Measurements from ENCODE around the gene TMA7.

The TMA7 gene

DNA sequence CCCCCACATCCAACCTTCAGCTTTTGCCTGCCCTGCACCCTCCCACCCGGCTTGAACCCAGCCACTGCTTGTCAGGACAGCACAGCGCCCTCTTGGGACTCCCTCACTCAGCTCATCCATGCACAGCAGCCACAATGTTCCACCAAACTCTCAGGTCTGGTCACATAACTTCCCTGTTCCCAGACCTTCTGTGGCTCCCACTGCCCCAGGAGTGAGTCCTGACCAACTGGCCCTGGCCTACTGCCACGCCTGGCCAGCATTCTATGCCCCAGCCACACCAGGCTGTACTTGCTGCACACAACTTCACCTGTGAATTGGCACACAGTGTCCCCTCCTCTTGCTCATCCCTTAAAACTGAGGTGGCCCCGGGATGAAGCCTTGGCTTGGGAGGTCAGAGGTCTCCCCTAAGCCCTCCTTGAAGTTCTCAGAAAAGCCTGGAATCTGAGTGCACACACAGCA, 31.2 kb upstream of the TMA7 start:
- in situ Hi-C loops (cut with MboI; ENCODE audit: low sequenced_read_pairs): no loop called here

DNA sequence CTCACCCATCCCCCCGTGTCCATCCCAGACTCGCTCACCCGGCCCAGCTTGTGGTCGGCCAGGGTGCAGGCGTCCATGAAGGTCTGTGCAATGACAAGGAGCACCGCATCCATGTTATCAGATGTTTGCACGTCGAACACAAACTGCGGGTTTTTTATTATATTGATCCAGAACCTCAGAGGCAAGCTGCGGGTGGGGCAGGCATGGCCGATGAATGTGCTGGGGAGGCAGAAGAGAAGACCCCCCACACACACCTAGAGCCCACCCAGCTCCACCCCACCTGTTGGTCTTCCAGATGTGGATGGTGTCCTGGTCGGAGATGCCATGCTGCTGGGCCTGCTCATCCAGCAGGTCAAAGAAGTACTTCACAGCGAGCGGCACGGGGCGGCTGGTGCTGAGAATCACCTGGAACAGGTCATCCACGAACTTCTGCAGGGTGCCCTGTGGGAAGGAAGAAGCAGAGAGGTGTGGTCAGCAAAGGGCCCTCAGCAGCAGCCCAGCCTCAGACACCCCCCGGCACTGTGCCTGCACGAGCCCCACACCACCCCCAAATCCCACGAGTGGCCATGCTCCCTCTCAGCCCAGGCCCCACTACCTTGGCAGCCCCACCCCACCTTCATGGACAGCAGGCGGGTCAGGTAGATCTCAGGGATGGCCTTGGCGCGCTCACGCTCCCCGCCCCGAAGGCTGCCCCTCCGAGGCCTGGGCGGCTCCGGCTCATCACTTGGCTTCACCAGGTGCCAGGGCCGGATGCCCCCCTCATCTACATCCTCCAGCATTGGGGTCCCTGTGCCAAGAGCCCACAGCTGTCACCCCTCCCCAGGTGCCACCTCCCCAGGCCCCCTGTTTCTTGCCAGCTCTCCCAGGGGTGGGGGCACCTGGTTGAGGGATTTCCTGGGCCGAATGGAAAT, 30.5 kb upstream of the TMA7 start:
- in situ Hi-C loops (cut with MboI; ENCODE audit: low sequenced_read_pairs): no loop called here

DNA sequence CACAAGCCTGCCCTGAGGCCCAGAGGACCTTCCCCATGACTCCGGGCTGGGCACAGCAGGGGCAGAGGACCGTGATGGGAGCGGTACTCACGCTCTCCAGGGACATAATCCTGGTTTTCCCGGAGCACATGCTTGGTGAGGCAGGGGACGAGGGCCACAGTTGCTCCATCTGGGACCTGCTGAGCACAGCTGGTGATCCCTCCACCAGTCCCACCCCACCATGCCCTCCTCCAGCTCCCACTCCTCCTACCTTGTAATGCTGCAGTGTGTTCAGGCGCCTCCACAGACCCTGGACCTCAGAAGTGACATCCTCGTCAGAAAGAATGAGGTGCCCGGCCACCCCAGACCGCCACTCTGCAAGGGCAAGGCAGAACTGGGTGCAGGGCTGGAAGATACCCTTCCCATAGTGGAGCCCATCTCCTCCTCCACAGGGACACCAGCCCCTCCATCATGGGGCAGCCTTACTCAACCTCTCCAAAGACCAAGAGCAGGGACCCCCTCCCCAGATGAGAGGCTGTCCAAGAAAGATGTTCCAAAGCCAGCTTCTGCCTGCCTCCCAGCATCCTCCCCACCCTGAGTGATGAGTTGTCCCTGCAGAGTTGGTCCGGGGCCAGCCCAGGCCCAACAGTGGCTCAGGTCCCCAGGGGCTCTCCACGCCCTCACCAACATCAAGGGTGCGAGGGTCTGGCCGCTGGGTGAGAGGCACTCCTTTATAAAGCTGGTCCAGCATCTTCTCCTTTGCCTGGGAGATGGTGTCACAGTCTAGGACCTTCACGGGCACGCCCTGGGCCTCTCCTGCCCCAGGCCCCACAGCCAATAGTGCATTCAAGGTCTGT, 29.6 kb upstream of the TMA7 start:
- in situ Hi-C loops (cut with MboI; ENCODE audit: low sequenced_read_pairs): no loop called here

DNA sequence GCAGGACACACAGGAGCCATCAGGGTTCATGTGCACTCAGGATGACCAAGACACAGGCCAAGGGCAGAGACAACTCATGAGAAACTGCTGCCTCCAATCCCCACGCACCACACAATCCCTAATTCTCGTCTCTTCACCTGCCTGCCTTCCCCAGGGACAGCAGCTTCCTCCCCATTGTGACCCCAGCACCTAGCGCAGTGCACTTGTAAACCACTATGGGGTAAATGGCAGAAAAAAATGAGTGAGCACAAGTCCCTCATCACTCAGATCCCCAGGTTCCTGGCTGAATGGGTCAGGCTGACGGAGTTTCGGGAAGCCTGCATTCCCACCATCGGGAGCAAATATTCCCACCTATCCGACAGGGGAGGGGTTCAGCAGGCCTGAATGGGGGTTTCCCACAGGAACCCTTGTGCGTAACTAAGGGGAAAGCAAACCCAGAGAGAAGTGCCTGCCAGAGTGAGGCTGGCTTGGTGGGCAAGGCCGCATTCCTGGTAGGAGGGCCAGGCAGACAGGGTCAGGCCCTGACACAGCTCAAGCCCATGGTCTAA, 28.9 kb upstream of the TMA7 start:
- in situ Hi-C loops (cut with MboI; ENCODE audit: low sequenced_read_pairs): no loop called here

DNA sequence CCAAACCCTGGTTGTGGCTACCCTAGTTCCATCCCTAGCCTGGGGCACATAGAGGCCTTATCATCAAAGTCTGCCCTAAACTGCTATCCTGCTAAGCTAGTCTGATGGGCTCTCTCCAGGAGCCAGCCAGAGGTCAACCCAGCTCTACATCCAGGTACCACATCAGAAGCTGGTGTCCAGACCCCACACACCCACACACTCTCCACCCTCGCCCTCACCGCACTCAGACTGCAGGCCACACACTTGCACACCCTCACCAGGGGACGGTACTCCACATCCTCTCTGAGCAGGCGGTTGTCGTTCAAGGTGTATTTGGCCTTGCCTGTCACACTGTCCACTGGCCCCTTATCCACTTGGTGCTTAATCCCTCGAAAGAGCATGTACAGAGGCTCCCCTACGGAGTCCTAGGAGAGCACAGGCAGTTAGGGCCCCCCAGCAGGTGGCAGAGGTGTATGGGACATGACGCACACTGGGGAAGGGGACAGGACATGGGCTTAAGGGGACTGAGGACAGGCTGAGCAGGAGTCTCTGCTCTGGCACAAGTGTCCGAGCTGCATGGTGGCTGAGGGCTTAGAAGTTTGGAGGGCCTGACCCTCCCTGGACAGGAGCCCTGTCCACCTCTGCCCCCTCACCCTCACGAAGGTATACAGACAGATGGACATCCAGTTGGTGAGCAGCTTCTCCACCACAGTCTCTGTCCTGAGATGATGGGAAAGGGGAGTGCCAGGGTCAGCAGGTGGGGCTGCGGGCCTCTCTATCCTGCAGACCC, 28.3 kb upstream of the TMA7 start:
- in situ Hi-C loops (cut with MboI; ENCODE audit: low sequenced_read_pairs): no loop called here

DNA sequence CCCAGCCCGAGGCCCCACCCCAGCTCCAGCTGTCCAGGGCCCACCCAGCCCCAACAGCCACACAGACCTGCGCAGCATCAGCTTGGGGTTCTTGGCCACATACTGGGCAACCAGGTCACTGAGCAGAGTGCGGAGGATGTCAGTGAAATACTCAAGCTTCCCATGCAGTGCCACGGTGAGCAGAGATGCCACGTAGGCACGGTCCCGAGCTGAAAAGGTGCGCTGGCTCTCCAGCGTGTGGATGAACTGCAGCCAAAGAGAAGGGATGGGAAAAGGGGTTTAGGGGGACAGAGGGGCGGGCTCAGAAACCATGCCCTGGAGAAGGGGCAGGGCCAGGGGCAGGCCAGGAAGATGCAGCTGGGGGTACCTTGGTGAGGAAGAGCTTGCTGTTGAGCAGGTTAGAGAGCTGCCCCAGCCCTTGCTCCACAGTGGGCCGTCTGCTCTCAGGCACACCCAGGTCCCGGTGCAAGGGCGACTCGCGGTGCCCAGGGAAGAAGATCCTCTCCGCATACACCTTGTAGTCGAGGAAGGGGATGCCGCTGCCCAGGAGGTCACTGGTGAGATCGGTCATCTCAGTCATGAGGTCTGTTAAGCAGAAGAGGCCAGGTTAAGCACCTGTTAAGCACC, 27.6 kb upstream of the TMA7 start:
- in situ Hi-C loops (cut with MboI; ENCODE audit: low sequenced_read_pairs): no loop called here

DNA sequence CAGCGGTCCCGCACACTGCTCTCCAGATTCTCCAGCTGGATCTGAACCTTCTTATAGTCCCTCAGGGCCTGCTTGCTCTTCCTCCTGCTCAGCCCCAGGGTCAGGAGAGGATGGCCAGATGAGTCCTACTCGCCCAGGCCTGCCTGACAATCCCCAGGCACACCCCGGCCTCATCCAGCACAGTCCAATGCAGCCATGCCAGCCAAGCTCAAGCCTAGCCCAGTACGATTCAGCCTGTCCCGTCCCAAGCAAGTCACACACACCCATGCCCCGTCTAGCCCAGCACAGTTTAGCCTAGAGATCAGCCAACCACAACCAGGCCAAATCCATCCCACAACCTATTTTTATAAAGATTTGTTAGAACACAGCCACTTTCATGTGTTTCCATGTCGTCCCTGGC, 27.0 kb upstream of the TMA7 start:
- in situ Hi-C loops (cut with MboI; ENCODE audit: low sequenced_read_pairs): no loop called here

DNA sequence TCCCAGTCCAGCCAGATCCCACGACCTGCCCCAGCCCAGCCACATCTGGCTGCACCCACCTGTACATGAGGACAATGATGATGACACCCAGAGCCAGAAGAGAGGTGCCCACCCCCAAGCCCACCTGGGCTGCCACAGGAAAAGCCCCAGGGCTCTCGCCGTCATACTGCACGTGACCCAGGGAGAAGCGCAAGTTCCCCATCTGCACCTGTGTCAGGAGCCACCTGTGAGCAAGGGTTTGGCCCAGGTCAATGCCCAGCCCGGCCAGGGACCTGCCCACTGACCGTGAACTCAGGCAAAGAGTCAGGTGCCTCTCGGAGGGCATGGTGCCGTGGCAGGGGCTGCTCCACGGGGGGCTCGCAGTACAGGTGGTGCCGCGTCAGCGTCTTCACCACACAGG, 26.4 kb upstream of the TMA7 start:
- in situ Hi-C loops (cut with MboI; ENCODE audit: low sequenced_read_pairs): no loop called here

DNA sequence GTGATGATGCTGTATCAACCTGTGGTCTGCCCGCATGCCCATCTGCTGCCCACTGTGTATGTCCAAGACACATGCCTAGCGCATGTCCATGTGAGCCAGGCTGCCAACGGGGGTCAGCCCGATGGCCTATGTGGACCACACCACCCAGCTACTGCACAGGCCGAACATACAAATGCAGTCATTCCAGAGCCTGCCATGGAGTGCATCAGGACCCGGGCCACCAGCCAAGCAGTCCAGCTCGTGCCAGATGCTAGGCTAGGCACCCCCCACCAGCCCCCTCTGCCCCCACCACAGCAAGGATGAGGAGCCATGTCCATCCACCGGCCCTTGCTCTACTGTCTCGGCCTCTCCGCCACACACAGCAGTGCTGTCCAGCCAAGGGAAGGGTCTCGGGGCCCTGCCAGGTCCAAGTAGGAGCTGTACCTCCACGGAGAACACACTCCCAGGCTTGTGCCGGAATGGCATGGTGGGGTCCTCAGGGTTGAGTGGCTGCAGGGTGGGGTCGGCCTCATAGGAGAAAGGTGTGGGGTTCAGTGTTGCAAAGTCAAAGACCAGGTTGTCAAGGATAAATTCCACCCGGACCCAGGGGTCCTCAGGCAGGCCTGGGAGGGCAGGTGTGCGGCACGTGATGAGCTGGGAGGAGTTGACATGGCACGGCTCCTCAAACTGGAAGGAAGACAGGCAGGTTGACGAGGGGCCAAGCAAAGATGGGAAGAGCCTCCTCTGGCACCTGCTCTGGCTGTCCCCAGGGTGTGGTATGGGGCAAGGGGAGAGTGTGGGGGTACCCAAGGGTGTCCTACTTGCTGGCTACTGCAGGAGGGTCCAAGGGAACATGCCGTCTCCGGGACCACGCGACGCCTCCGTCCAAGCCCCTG, 25.4 kb upstream of the TMA7 start:
- in situ Hi-C loops (cut with MboI; ENCODE audit: low sequenced_read_pairs): no loop called here

DNA sequence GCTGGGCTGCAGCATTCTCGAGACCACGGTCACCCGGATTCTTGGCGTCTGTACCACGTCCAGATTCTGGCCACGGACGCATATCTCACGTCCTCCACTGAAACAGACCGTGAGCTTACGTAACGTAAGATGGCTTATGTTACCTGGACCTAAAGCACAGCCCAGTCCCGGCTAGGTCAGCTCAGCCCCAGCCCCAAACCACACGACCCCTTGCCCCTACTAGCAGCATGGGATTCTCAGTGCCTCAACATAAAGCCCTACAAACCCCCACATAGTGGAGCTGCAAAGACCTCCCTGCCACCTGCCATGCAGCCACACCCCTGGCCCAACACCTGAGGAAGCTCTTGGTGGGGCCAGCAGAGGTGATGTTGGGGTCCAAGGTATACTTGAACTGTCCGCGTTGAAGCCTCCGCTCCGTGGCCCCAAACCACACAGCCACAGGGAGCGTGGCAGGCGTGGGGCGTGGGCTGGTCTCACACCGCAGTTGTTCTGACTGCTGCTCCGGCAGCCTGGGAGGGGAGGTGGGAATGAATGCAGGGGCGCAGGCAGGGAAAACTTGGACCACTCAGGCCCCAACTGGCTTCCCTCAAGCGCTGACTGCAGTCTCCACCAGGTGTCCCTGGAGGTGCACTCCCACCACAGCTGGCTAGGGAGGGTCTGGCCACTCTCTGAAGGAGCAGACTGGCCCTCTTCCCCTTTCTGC, 24.7 kb upstream of the TMA7 start:
- in situ Hi-C loops (cut with MboI; ENCODE audit: low sequenced_read_pairs): no loop called here

DNA sequence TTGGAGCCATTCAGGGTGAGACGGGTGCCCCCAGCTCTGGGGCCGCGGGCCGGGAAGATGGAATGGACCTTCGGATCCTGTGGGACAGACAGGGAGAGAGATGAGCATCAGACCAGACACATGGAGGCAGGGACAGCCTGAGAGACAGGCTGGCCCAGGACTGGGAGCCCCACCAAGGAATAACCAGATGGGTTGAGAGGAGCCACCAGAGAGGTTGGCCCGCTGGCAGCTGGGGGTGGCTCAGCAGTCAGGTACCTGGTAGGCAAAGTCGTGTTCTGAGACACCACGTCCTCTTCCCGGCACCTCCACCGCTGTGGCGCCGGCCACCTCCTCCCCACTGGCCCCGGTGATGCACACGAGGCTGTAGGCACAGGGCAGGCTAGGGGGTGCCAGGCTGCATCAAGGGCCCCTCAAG, 24.0 kb upstream of the TMA7 start:
- in situ Hi-C loops (cut with MboI; ENCODE audit: low sequenced_read_pairs): no loop called here

DNA sequence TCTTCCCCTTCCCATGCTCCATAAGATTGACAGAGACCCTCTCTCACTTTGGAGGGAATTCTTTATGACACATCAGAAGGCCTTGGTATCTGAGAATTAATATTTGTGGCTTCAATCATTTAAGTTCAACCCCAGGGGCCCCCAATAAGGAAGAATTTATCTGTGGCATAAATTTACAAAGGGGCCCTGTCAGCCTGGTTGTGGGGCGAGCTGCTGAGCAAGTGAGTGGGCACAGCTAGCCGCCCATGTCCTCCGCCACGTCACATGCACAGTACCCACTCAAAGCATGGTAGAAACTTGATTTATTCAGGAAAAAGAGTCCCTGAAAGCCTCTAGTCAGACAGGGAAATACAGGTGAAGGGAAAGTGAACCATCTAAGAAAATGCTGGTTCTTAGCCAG, 23.5 kb upstream of the TMA7 start:
- in situ Hi-C loops (cut with MboI; ENCODE audit: low sequenced_read_pairs): no loop called here

DNA sequence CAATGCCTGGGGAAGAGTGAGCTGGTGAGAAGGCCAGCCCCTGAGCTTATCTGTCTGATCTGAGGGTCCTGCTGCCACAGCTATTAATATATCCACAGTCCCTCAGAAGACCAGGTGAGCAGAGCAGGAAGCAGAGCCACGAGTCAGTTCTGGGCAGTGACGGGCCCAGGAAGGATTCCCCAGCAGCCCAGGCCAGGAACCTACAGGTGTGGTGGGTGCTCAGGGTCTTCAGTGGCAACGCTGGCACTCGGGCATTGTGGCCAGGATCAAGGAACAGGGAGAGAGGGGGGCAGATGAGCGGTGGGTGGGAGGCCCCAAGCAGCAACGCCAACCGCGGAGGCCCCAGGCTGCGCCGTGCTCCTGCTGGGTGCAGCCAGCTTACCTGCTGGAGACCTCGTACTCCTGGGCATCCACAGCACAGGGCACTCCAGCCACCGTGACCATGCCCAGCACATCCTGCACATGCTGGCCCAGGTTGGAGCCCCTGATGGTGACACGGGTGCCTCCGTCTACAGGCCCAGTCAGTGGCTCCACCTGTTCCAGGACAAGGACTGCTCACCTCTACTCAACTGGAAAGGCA, 22.4 kb upstream of the TMA7 start:
- in situ Hi-C loops (cut with MboI; ENCODE audit: low sequenced_read_pairs): no loop called here

DNA sequence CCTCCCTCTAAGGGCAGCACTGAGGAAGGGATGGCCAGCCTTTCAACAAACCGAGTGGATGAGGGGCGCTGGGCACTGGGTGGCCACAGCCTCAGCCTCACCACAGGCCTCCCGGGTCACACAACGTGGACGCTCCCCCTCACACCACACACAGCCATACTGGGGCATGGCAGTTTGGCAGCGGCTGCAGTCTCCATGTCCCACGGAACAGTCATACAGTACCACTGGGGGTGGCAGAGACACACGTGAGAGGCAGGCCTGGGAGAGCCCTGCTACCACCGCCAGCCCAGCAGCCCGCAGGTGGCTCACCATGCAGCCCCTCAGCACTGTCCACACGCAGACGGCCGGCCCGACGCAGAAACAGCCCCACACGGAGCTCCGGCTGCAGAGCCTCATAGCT, 21.9 kb upstream of the TMA7 start:
- in situ Hi-C loops (cut with MboI; ENCODE audit: low sequenced_read_pairs): no loop called here

DNA sequence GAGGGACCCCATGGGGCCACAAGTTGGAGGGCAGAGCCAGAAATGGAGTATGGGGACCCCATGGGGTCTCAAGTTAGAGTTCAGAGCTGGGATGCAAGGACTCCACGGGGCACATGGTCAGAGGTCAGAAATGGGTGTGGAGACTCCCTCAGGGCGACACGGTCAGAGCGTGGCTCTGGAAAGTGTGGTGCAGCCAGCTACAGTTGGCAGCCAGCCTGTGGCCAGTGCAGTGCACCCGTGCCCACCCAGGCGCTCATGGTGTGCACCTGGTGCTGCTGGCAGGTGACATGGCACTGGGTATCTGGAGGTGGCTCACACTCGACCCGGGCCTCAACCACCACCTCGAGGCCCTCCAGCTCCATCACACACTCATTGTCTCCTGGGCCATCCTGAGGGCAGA, 21.4 kb upstream of the TMA7 start:
- in situ Hi-C loops (cut with MboI; ENCODE audit: low sequenced_read_pairs): no loop called here

DNA sequence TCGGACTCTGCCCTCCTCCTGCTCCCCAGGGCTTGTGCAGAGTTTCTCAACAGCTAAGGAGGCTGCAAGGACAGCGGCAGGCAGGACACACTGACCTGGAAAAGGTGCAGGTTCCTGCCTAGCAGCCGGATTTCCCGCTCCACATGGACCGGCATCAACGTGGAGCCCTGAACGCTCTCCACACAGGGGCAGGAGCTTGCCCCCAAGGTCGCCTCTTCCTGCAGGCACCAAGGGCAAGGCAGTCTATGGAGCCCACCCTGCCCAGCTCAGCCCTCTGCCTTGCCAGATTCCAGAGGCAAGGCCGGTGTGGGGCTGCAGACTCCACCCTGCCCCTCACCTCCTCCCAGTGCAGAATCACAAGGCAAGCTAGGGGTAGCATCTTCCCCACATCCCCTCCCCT, 20.9 kb upstream of the TMA7 start:
- in situ Hi-C loops (cut with MboI; ENCODE audit: low sequenced_read_pairs): no loop called here

DNA sequence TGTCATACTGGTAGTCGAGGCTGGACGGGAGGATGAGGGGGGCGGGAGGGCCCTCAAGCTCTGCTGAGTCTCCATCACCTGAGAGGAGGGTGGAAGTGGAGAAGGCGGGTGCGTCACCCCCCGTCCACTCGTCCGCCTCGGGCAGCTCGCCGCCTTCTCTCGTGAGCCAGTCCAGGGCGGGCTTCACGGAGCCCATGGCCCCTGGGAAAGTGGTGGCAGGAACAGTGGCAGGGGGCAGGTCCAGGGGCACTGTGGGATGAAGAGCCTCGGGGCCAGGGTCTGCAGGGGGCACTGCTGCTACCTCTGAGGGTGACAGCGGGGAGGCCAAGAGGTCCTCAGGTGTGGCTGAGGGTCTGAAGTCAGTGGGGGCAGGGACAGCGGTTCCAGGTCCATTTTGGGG, 20.5 kb upstream of the TMA7 start:
- in situ Hi-C loops (cut with MboI; ENCODE audit: low sequenced_read_pairs): no loop called here

DNA sequence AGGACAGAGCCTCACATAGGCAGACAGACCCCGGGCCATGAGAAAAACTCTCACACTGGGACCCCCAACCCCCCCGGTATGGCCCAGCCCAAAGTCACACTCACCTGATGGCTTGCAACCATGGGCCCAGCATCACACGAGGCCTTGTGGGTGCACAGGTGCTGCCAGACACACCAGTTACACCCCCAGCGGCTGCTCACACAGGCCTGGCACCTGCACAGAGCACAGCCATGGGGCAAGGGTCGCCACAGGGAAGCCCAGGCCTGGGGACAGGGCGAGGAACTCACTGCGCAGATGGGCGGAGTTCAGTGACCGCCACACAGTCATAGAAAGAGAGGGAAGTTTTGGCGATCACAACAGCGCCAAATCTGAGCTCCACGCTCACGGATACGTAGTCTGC, 19.5 kb upstream of the TMA7 start:
- in situ Hi-C loops (cut with MboI; ENCODE audit: low sequenced_read_pairs): no loop called here

DNA sequence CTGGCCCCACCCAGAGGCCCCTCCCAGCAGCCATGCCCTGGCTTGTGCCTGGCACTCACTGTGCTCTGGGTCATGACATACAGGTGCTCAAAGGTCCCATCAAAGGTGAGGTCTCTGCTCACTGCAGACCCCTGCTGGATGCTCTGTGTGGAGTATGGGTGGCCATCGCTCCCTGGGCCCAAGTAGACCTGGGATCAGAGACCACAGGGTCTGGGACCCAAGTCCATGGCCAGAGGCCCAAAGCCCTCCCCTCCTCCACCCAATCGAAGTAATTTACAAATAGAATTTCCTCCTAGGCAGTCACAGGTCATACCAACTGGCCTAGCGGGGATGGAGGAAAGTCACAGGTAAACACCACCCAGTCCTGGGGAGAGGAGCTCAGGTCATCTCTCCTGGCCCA, 17.8 kb upstream of the TMA7 start:
- in situ Hi-C loops (cut with MboI; ENCODE audit: low sequenced_read_pairs): no loop called here
